Type B pancreatic cell (in vitro differentiated cells): Measurements from ENCODE around the gene UBQLNL. TPM values are rescaled to one million over a fixed set of nuclear protein-coding genes. Genes with fewer than 3 reads are reported as not detected.

ENCODE experiments used
- DNase-seq: peaks from one replicate; pipeline ENCODE4 v3.0.0; 2021; ENCODE audit warnings: mixed read lengths; ENCODE audit not compliant: unreplicated experiment; ENCODE audit errors: extremely low spot score
- H3K27ac Mint-ChIP-seq: 2 replicates; pipeline ENCODE4 v1.8.0; 2021; ENCODE audit warnings: mild to moderate bottlenecking, mixed read lengths
- H3K27me3 Mint-ChIP-seq: 2 replicates; pipeline ENCODE4 v1.8.0; 2021; ENCODE audit warnings: mixed read lengths
- H3K36me3 Mint-ChIP-seq: 2 replicates; pipeline ENCODE4 v1.8.0; 2021; ENCODE audit warnings: mixed read lengths
- H3K4me1 Mint-ChIP-seq: one replicate; pipeline ENCODE4 v1.8.0; 2021; ENCODE audit warnings: mixed read lengths; ENCODE audit not compliant: unreplicated experiment
- H3K4me3 Mint-ChIP-seq: 2 replicates; pipeline ENCODE4 v1.8.0; 2021; ENCODE audit warnings: mild to moderate bottlenecking, mixed read lengths
- H3K9me3 Mint-ChIP-seq: 2 replicates; pipeline ENCODE4 v1.8.0; 2021; ENCODE audit warnings: mixed read lengths
- total RNA-seq: library from RNA; stranded (reverse); gene quantifications from 2 replicates; pipeline ENCODE4 v1.2.1, GENCODE V29; 2021; ENCODE audit warnings: low replicate concordance
- TF ChIP-seq, protein P1 (sequence below): fragments of 200-600 bp; sonication (generic); conservative IDR thresholded peaks from 2 replicates; pipeline ENCODE4 v1.5.0; 2021; ENCODE audit warnings: antibody characterized with exemption, mild to moderate bottlenecking

The UBQLNL gene
- total RNA-seq, 1 donor from 2014 or later = 0.39 TPM

DNA sequence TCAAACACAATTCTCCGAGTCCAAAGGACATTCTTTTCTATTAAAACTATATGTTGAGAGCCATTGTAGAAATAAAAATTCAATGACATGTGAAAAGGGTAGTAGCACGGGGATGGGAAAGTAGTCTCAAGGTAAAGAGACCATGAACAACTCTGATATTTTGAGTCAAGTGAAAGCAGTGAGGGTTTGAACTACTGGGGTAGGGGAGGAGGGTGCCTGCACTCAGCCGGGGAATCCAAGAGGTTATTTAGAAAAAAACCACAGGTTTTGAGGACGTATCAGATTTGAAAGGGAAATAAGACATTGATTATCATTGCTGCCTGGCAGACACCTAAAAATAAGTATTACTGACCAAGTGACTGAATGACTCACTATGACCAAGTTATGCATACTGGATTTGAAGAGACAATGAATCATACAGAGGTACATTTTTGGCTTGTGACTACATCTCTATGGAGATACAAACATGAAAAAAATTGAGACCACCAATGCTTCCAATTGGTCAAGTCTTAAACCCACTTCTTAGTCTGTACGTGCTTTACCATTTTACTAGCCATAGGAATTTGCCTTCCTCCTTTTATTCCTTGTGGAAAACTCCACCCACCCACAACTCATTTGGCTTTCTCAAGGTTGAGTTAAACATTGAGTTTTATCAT, 34.1 kb upstream of the UBQLNL start:
- H3K4me1 Mint-ChIP-seq = no peaks in the 10 kb centered on the region
- no peaks in the 10 kb centered on the region for H3K36me3 Mint-ChIP-seq
- H3K27me3 Mint-ChIP-seq = peaks cover 4% of the 10 kb centered on the region
- TF ChIP-seq, protein P1, sequence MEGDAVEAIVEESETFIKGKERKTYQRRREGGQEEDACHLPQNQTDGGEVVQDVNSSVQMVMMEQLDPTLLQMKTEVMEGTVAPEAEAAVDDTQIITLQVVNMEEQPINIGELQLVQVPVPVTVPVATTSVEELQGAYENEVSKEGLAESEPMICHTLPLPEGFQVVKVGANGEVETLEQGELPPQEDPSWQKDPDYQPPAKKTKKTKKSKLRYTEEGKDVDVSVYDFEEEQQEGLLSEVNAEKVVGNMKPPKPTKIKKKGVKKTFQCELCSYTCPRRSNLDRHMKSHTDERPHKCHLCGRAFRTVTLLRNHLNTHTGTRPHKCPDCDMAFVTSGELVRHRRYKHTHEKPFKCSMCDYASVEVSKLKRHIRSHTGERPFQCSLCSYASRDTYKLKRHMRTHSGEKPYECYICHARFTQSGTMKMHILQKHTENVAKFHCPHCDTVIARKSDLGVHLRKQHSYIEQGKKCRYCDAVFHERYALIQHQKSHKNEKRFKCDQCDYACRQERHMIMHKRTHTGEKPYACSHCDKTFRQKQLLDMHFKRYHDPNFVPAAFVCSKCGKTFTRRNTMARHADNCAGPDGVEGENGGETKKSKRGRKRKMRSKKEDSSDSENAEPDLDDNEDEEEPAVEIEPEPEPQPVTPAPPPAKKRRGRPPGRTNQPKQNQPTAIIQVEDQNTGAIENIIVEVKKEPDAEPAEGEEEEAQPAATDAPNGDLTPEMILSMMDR = no peak
- DNase-seq = no peak
- no peak overlapping the region for H3K4me3 Mint-ChIP-seq
- no peak overlapping the region for H3K27ac Mint-ChIP-seq
- no peaks in the 10 kb centered on the region for H3K9me3 Mint-ChIP-seq

DNA sequence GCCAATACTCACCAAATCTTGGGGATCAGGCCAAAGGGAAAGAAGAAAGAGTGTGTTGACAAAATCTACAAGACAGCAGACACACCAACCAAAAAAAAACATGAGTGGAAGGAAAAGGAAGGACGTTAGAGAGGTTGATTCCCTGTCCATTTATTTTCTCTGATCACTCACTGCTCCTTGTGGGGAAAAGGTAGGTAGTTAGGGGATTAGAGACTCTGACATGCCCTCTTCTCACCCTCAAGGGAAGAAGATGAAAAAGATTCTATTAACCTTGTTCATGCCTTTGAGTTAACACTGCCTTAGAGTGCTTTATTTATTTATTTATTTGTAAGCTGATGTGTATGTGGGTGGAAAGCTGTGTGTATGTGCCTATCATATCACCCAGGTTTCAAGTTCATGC, 31.9 kb upstream of the UBQLNL start, which contains the start of gene OR52H1:
TSS of gene OR52H1 (minus strand) at position 101 of the 400 bp plus-strand sequence. CDS start 3,035 bp downstream, outside the sequence.
- no peak within 1 kb of the TSS for H3K27ac Mint-ChIP-seq
- no peak for DNase-seq
- no peaks in the 10 kb centered on the region for H3K9me3 Mint-ChIP-seq
- no peaks in the 10 kb centered on the region for H3K4me1 Mint-ChIP-seq
- TF ChIP-seq, protein P1 = no peak
- H3K36me3 Mint-ChIP-seq = no peaks in the 10 kb centered on the region
- H3K4me3 Mint-ChIP-seq = no peak within 1 kb of the TSS
- H3K27me3 Mint-ChIP-seq = no peaks in the 10 kb centered on the region

DNA sequence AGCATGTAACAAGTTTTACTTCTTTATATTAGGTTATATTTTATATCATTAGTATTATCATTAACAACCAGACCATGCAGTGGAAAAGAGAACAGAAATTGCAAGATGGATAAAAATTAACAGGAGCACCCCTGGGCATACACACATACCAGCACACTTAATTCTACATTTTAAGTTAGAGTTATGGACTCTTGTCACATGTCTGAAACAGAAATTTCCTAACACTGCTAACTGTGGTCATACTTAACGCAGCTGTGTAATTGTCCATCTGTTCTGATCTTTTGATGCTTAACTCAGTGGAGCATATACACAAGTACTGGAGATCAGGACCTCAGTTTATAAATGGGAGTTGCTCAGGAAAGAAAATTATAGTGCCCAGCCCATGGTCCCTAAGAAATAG, 31.5 kb upstream of the UBQLNL start:
- H3K27me3 Mint-ChIP-seq = no peaks in the 10 kb centered on the region
- no peaks in the 10 kb centered on the region for H3K36me3 Mint-ChIP-seq
- H3K4me3 Mint-ChIP-seq = no peak overlapping the region
- no peak overlapping the region for H3K27ac Mint-ChIP-seq
- TF ChIP-seq, protein P1 = no peak
- H3K4me1 Mint-ChIP-seq = no peaks in the 10 kb centered on the region
- H3K9me3 Mint-ChIP-seq = no peaks in the 10 kb centered on the region
- no peak for DNase-seq

DNA sequence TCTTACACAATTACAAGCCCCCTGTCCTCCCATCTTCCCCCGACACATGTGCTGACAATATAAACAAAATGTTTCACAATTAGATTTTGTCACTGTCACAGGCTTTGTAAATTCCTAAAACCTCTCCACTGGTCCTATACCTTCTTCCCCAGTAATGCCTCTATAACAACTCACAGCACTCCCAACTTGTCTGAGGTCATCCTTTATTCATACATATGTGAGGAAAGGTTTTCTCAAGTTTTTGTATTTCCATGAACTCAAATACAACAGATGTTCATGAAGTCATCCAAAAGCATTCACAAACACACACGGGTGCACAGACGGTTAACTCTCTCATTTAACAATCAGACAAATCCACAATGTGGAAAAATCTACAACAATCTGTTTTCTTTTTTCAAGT, 30.0 kb upstream of the UBQLNL start:
- no peak for DNase-seq
- no peaks in the 10 kb centered on the region for H3K9me3 Mint-ChIP-seq
- no peak overlapping the region for H3K4me3 Mint-ChIP-seq
- H3K27me3 Mint-ChIP-seq = no peaks in the 10 kb centered on the region
- TF ChIP-seq, protein P1 = no peak
- no peaks in the 10 kb centered on the region for H3K36me3 Mint-ChIP-seq
- no peaks in the 10 kb centered on the region for H3K4me1 Mint-ChIP-seq
- no peak overlapping the region for H3K27ac Mint-ChIP-seq

DNA sequence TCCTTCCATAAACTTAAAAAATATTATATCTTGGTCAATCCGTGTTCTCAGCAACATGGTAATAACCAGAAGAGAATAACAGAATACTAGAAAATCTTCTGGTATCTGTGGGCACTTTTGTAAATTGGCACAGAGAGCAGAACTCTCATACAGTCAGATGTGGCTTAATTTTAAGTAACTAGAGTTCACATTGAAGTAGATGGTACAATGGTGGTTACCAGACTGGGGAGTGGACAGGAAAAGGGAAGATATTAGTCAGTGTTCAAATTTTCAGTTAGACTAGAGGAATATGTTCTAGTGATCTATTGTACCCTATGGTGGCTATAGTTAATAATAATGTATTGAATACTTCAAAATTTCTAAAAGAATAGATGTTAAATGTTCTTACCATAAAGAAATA, 24.9 kb upstream of the UBQLNL start:
- Mint-ChIP-seq H3K27ac (no peak overlapping the region), H3K9me3 (no peaks in the 10 kb centered on the region), H3K4me3 (no peak overlapping the region), H3K27me3 (no peaks in the 10 kb centered on the region), H3K4me1 (no peaks in the 10 kb centered on the region), H3K36me3 (no peaks in the 10 kb centered on the region)
- TF ChIP-seq, protein P1 = no peak
- DNase-seq = no peak
